ENCODE results near the gene ZNF189. TPM values are rescaled to one million over a fixed set of nuclear protein-coding genes. Genes with fewer than 3 reads are reported as not detected.
"Not testable (repeated sequence)": the region's sequence is repeated elsewhere in the genome, so short reads cannot be mapped to it uniquely, and the experiment has no call there.

Gene ZNF189
- polyA plus RNA-seq, 1 donor (not counting 4 experiments of a cell fraction or from before 2014, with no cell fraction given): 8.7 TPM

DNA sequence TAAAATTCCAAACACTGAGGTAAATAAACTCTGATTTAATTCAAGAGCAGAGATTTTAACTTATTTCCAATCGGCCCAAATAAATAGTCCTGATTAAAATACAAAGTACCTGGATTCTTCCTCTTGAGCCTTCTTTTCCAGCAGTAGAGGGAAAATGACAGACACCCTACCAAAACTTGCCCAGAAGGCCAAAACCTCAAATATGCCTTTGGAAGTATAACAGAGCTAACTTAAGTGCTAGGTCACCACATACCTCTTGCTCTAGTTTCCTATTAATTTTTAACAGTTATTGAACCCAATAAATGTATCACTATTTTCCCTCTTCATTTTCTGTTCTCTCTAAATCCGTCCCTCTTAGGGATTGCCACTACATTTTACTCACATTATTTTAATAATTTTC lies 15.3 kb upstream of the ZNF189 start:
- Histone ChIP-seq H3K79me2 (ENCODE audit: control insufficient read depth, insufficient read depth, low read length) (no peaks in the 10 kb centered on the region), H4K20me1 (ENCODE audit: control insufficient read depth, extremely low read depth, insufficient read depth, low read length) (no peaks in the 10 kb centered on the region), H3K4me3 (ENCODE audit: control insufficient read depth in 2 of 3, extremely low read depth in 1 of 3, insufficient read depth in 2 of 3, low read depth in 1 of 3, low read length in 3 of 3) (no peak overlapping the region), H3K4me1 (ENCODE audit: control insufficient read depth, extremely low read depth, insufficient read depth, low read length) (peaks cover 10% of the 10 kb centered on the region), H3K36me3 (ENCODE audit: control insufficient read depth in 2 of 2, extremely low read depth in 1 of 2, insufficient read depth in 2 of 2, low read length in 2 of 2) (peaks cover 0 to 5% of the 10 kb centered on the region in 2 experiments), H3K27ac (ENCODE audit: control insufficient read depth, insufficient read depth, low read length) (no peak overlapping the region), H3K27me3 (ENCODE audit: control insufficient read depth, extremely low read depth, insufficient read depth, low read length) (no peaks in the 10 kb centered on the region), H3K9me1 (ENCODE audit: control insufficient read depth, extremely low read depth, insufficient read depth, low read length) (no peaks in the 10 kb centered on the region), H3K4me2 (ENCODE audit: control insufficient read depth, extremely low read depth, insufficient read depth, low read depth, low read length) (no peak overlapping the region), H3K9ac (ENCODE audit: control insufficient read depth, extremely low read depth, insufficient read depth, low read length) (no peak overlapping the region), H2AFZ (ENCODE audit: control insufficient read depth, low read length) (no peak overlapping the region), H3K9me3 (ENCODE audit: control insufficient read depth, low read depth, low read length) (no peaks in the 10 kb centered on the region)
- DNase-seq (ENCODE audit: low read depth, low spot score) (no peak), FAIRE-seq (no peak)
- TF ChIP-seq, protein P1, sequence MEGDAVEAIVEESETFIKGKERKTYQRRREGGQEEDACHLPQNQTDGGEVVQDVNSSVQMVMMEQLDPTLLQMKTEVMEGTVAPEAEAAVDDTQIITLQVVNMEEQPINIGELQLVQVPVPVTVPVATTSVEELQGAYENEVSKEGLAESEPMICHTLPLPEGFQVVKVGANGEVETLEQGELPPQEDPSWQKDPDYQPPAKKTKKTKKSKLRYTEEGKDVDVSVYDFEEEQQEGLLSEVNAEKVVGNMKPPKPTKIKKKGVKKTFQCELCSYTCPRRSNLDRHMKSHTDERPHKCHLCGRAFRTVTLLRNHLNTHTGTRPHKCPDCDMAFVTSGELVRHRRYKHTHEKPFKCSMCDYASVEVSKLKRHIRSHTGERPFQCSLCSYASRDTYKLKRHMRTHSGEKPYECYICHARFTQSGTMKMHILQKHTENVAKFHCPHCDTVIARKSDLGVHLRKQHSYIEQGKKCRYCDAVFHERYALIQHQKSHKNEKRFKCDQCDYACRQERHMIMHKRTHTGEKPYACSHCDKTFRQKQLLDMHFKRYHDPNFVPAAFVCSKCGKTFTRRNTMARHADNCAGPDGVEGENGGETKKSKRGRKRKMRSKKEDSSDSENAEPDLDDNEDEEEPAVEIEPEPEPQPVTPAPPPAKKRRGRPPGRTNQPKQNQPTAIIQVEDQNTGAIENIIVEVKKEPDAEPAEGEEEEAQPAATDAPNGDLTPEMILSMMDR (optimal IDR thresholded peaks at IDR 0.05 in 1 of 3, IDR thresholded peaks at IDR 0.05 in 1 of 3, conservative IDR thresholded peaks at IDR 0.05 in 1 of 3; ENCODE audit: extremely low read depth in 1 of 3, insufficient read depth in 2 of 3, low read length in 3 of 3): no peak
- TF ChIP-seq EZH2 (IDR thresholded peaks at IDR 0.05; ENCODE audit: low read length): no peak
- dilution Hi-C loops (cut with MboI; ENCODE audit: extremely low pct_ligation_motif_present, low sequenced_read_pairs): no loop called here

DNA sequence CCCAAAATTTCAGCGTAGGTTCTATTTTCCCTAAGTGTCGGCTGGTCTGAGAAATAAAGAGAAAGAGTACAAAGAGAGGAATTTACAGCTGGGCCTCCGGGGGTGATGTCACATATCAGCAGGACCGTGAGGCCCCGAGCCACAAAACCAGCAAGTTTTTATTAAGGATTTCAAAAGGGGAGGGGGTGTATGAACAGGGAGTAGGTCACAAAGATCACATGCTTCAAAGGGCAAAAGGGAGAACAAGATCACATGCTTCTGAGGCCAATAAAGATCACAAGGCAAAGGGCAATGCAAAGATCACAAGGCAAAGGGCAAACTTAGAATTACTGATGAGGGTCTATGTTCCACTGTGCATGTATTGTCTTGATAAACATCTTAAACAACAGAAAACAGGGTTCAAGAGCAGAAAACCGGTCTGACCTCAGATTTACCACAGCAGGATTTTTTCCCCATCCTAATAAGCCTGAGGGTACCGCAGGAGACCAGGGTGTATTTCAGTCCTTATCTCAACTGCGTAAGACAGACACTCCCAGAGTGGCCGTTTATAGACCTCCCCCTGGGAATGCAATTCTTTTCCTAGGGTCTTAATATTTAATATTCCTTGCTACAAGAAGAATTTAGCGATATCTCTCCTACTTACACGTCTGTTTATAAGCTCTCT lies 13.6 kb upstream of the ZNF189 start, which contains the start of gene BAAT:
Gene BAAT, minus strand, starts transcription at position 134 of the 664 bp plus-strand sequence. CDS start 13,602 bp downstream, outside the sequence.
- H2AFZ ChIP-seq (ENCODE audit: control insufficient read depth, low read length); H3K9me3 ChIP-seq (ENCODE audit: control insufficient read depth, low read depth, low read length); H3K9ac ChIP-seq (ENCODE audit: control insufficient read depth, extremely low read depth, insufficient read depth, low read length); FAIRE-seq; H3K4me1 ChIP-seq (ENCODE audit: control insufficient read depth, extremely low read depth, insufficient read depth, low read length); H3K79me2 ChIP-seq (ENCODE audit: control insufficient read depth, insufficient read depth, low read length); H3K36me3 ChIP-seq (ENCODE audit: control insufficient read depth in 2 of 2, extremely low read depth in 1 of 2, insufficient read depth in 2 of 2, low read length in 2 of 2); H3K4me3 ChIP-seq (ENCODE audit: control insufficient read depth in 2 of 3, extremely low read depth in 1 of 3, insufficient read depth in 2 of 3, low read depth in 1 of 3, low read length in 3 of 3); DNase-seq (ENCODE audit: low read depth, low spot score); H3K27me3 ChIP-seq (ENCODE audit: control insufficient read depth, extremely low read depth, insufficient read depth, low read length); dilution Hi-C loops (cut with MboI; ENCODE audit: extremely low pct_ligation_motif_present, low sequenced_read_pairs); H3K9me1 ChIP-seq (ENCODE audit: control insufficient read depth, extremely low read depth, insufficient read depth, low read length); H3K4me2 ChIP-seq (ENCODE audit: control insufficient read depth, extremely low read depth, insufficient read depth, low read depth, low read length); H3K27ac ChIP-seq (ENCODE audit: control insufficient read depth, insufficient read depth, low read length); H4K20me1 ChIP-seq (ENCODE audit: control insufficient read depth, extremely low read depth, insufficient read depth, low read length): not testable (repeated sequence)
